C4-2B (cell line): ENCODE results near the gene DNAH2.

Experiments used
- ZFX ChIP-seq: fragments of 450-650 bp; IDR thresholded peaks from 2 replicates; pipeline ENCODE4 v1.6.1; 2017
- TF ChIP-seq, protein P1 (sequence below): fragments of 450-650 bp; conservative IDR thresholded peaks from 2 replicates; pipeline ENCODE4 v1.5.1; 2017; ENCODE audit warnings: mild to moderate bottlenecking

DNA sequence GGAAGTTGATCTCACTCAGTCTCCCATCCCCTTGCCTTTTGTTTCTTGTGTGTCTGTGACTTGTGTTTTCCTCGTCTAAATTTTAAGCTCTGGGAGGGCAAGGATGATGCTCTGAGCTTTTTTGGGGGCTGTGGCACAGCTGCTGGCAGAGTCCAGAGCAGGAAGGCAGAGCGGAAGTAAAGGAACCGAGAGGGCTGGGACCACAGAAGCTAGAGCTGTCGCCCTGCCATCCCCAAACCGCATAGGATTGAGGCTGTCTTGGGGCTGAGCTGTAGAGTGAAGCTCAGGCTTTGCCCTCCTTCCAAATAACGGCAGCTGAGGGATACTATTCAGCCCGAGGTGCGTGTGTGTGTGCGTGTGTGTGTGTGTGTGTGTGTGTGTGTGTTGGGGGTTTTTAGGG, 3.8 kb upstream of the DNAH2 start:
- TF ChIP-seq, protein P1, sequence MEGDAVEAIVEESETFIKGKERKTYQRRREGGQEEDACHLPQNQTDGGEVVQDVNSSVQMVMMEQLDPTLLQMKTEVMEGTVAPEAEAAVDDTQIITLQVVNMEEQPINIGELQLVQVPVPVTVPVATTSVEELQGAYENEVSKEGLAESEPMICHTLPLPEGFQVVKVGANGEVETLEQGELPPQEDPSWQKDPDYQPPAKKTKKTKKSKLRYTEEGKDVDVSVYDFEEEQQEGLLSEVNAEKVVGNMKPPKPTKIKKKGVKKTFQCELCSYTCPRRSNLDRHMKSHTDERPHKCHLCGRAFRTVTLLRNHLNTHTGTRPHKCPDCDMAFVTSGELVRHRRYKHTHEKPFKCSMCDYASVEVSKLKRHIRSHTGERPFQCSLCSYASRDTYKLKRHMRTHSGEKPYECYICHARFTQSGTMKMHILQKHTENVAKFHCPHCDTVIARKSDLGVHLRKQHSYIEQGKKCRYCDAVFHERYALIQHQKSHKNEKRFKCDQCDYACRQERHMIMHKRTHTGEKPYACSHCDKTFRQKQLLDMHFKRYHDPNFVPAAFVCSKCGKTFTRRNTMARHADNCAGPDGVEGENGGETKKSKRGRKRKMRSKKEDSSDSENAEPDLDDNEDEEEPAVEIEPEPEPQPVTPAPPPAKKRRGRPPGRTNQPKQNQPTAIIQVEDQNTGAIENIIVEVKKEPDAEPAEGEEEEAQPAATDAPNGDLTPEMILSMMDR = no peak
- no peak for TF ChIP-seq ZFX
